IPS-18c (cell line): ENCODE data around the gene ICAM1.

ENCODE experiments used
- H3K4me3 ChIP-seq: 2 replicates; pipeline ENCODE4 v1.7.0; 2013; ENCODE audit warnings: low read depth, mild to moderate bottlenecking, low read length, moderate library complexity; ENCODE audit not compliant: insufficient read depth
- H3K9me3 ChIP-seq: one replicate; pipeline ENCODE4 v1.6.1; 2013; ENCODE audit warnings: mild to moderate bottlenecking, low read length, moderate library complexity; ENCODE audit not compliant: control insufficient read depth, insufficient read depth

The ICAM1 gene

GRCh38 chr19:10327793-10328192 is 56.9 kb downstream of the ICAM1 start:
- Histone ChIP-seq H3K4me3 (no peak overlapping the region), H3K9me3 (no peaks in the 10 kb centered on the region)

- Histone ChIP-seq H3K9me3 (no peaks in the 10 kb centered on the region), H3K4me3 (no peak overlapping the region)
These were observed 57.9 kb downstream of the ICAM1 start for GRCh38 chr19:10328558-10329429.

- Histone ChIP-seq H3K4me3 (no peak overlapping the region), H3K9me3 (no peaks in the 10 kb centered on the region)
These were observed 58.6 kb downstream of the ICAM1 start for GRCh38 chr19:10329555-10329954.

- peak overlapping the region; percentile 95 for H3K4me3 ChIP-seq
- H3K9me3 ChIP-seq, result no peaks in the 10 kb centered on the region
These were observed 61.4 kb downstream of the ICAM1 start for GRCh38 chr19:10332158-10332964.

- Histone ChIP-seq H3K9me3 (no peaks in the 10 kb centered on the region), H3K4me3 (peak within 1 kb of the TSS; percentile 95)
These were observed 62.2 kb downstream of the ICAM1 start, which contains the start of gene RAVER1 for GRCh38 chr19:10332965-10333757. Gene RAVER1, minus strand, starts transcription at chr19:10333529. Its CDS starts 22 bp downstream, at chr19:10333507.

- H3K4me3 ChIP-seq, result peak overlapping the region; percentile 95
- H3K9me3 ChIP-seq, result no peaks in the 10 kb centered on the region
These were observed 63.1 kb downstream of the ICAM1 start for GRCh38 chr19:10333758-10334587.

- Histone ChIP-seq H3K9me3 (no peaks in the 10 kb centered on the region), H3K4me3 (peak overlapping the region; percentile 95)
These were observed 63.9 kb downstream of the ICAM1 start for GRCh38 chr19:10334588-10335351.

- H3K9me3 ChIP-seq, result no peaks in the 10 kb centered on the region
- 0 out of 2 replicates have a peak overlapping the region, but pooled peaks have one; percentile 9 for H3K4me3 ChIP-seq
These were observed 64.5 kb downstream of the ICAM1 start for GRCh38 chr19:10335352-10335985.
